Suprapubic skin (tissue), 4 donors: ENCODE results near the gene INF2.
"Not testable (repeated sequence)": the region's sequence is repeated elsewhere in the genome, so short reads cannot be mapped to it uniquely, and the experiment has no call there.

Source experiments
- CTCF ChIP-seq, 2 donors: fragments of 200-600 bp in 1 of 2; fragments of 450-650 bp in 1 of 2; sonication (generic) in 1 of 2; IDR thresholded peaks; one replicate each; pipeline ENCODE4 v1.5.1; 2016 to 2019; ENCODE audit warnings: antibody characterized with exemption in 2 of 2, mild to moderate bottlenecking in 1 of 2, moderate library complexity in 1 of 2
- EP300 ChIP-seq: sonication (generic); formaldehyde crosslinking; IDR thresholded peaks from one replicate; pipeline ENCODE4 v1.6.1; 2017; ENCODE audit warnings: antibody characterized with exemption
- POLR2A ChIP-seq, 2 donors: fragments of 450-650 bp; IDR thresholded peaks; one replicate each; pipeline ENCODE4 v1.6.1; 2017; ENCODE audit warnings: antibody characterized with exemption in 2 of 2, mild to moderate bottlenecking in 2 of 2, moderate library complexity in 2 of 2
- POLR2AphosphoS5 ChIP-seq, 3 donors: sonication (generic); formaldehyde crosslinking; IDR thresholded peaks; one replicate each; pipeline ENCODE4 v1.6.1; 2017; ENCODE audit warnings: antibody characterized with exemption in 3 of 3

GRCh38 chr14:104653130-104653920 is 36.1 kb upstream of the INF2 start:
- TF ChIP-seq CTCF (IDR thresholded peaks at IDR 0.05); POLR2A (IDR thresholded peaks at IDR 0.05); POLR2AphosphoS5 (IDR thresholded peaks at IDR 0.05); EP300: not testable (repeated sequence)
